A673 (cell line): ENCODE data around the gene SYNGR3. TPM values are rescaled to one million over a fixed set of nuclear protein-coding genes. Genes with fewer than 3 reads are reported as not detected.

Source experiments
- BruUV-seq: library from RNA; stranded (reverse); fragments of 400-500 nt; replicated peaks from 2 replicates; lab custom pipeline; 2021; lab: Mats Ljungman, UMichigan
- CTCF ChIA-PET: fragments of 300-600 bp; sonication (Branson Sonifier 250); formaldehyde crosslinking; loops from one replicate; lab custom pipeline; 2022; ENCODE audit warnings: antibody characterized with exemption; lab: Charles Lee
- POLR2A ChIA-PET: fragments of 300-600 bp; sonication (Branson Sonifier 250); formaldehyde crosslinking; loops from one replicate; lab custom pipeline; 2022; ENCODE audit warnings: antibody characterized with exemption; ENCODE audit not compliant: low non-redundant PET; lab: Charles Lee
- DNase-seq: peaks from one replicate; pipeline ENCODE4 v3.0.0-alpha.2; 2015; ENCODE audit warnings: low spot score
- H3K27ac ChIP-seq: fragments of 200-600 bp; sonication (generic); 2 replicates; pipeline ENCODE4 v1.5.1; 2016; ENCODE audit warnings: mixed run types, low read depth, mild to moderate bottlenecking, mixed read lengths, antibody characterized with exemption, low read length; ENCODE audit not compliant: poor library complexity, severe bottlenecking
- H3K27me3 ChIP-seq: fragments of 200-600 bp; sonication (generic); replicated peaks from 2 replicates; pipeline ENCODE4 v1.6.1; 2017; ENCODE audit warnings: mixed run types, low read depth, mild to moderate bottlenecking, mixed read lengths, antibody characterized with exemption, low read length; ENCODE audit not compliant: insufficient read depth, poor library complexity
- H3K36me3 ChIP-seq: fragments of 200-600 bp; sonication (generic); 2 replicates; pipeline ENCODE4 v1.6.1; 2016; ENCODE audit warnings: mixed run types, mild to moderate bottlenecking, mixed read lengths, antibody characterized with exemption, low read length; ENCODE audit not compliant: insufficient read depth, poor library complexity, severe bottlenecking
- H3K4me1 ChIP-seq: fragments of 200-600 bp; sonication (generic); 2 replicates; pipeline ENCODE4 v1.6.1; 2017; ENCODE audit warnings: mixed run types, mild to moderate bottlenecking, mixed read lengths, antibody characterized with exemption, low read length; ENCODE audit not compliant: insufficient read depth, poor library complexity, severe bottlenecking
- H3K4me3 ChIP-seq: fragments of 200-600 bp; sonication (generic); 2 replicates; pipeline ENCODE4 v1.5.1; 2016; ENCODE audit warnings: low read depth, mixed run types, mild to moderate bottlenecking, mixed read lengths, low read length; ENCODE audit not compliant: poor library complexity, severe bottlenecking
- H3K9me3 ChIP-seq: fragments of 200-600 bp; sonication (generic); 2 replicates; pipeline ENCODE4 v1.6.1; 2016; ENCODE audit warnings: mixed run types, low read depth, mild to moderate bottlenecking, mixed read lengths, antibody characterized with exemption, low read length; ENCODE audit not compliant: poor library complexity, severe bottlenecking
- CTCF ChIP-seq: fragments of 300-800, 200-600 bp; sonication (generic); conservative IDR thresholded peaks from 2 replicates; pipeline ENCODE4 v1.5.1; 2017; ENCODE audit warnings: low read depth, mild to moderate bottlenecking, antibody characterized with exemption, low read length, moderate library complexity, mixed read lengths
- EZH2 ChIP-seq: fragments of 200-600 bp; sonication (generic); IDR thresholded peaks from 2 replicates; pipeline ENCODE4 v1.6.1; 2017; ENCODE audit warnings: borderline replicate concordance, low read depth, mild to moderate bottlenecking, mixed read lengths, antibody characterized with exemption, low read length; ENCODE audit not compliant: poor library complexity, severe bottlenecking
- intact Hi-C: fragments of 100-400 bp; cut with micrococcal nuclease; formaldehyde crosslinking; loops from one replicate; pipeline ENCODE4 v1.10.0; 2022; ENCODE audit not compliant: unreplicated experiment
- total RNA-seq: library from RNA; stranded (reverse); gene quantifications from 2 replicates; pipeline ENCODE4 v1.2.3, GENCODE V29; 2021

SYNGR3 gene
- total RNA-seq, 1 experiment from 2014 or later = 1.4 TPM

DNA sequence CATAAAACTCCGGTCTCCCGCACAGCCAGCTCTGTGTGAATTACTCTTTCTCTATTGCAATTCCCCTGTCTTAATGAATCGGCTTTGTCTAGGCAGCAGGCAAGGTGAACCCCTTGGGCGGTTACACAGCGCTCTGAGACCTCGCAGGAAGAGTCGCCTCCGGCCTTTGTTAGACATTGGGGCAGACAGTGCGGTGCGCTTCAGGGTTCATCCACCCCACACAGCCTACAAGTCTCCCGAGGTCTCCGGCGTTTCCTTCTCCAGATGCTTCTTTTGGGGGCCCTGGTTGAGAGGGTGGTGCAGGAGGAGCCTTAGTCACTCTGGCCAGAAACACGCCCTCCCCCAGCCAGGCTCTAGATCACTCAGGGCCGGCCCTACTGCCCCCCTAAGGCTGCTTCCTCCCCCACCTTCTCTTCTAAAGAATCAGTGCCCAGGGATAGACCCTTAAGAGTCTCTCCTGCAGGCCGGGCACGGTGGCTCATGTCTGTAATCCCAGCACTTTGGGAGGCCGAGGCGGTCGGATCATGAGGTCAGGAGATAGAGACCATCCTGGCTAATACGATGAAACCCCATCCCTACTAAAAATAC lies 45.1 kb upstream of the SYNGR3 start:
- no peak overlapping the region for H3K27ac ChIP-seq
- intact Hi-C loops = no loop called here
- CTCF ChIA-PET = no interaction called here

GRCh38 chr16:1945559-1946391 lies 44.0 kb upstream of the SYNGR3 start:
- no TSS peak for BruUV-seq
- intact Hi-C loops = no loop called here
- no peaks in the 10 kb centered on the region for H3K9me3 ChIP-seq
- no peak overlapping the region for H3K27ac ChIP-seq
- TF ChIP-seq CTCF = no peak
- no peak for TF ChIP-seq EZH2
- ChIA-PET CTCF (interaction anchor here (0.5 kb wide), 1 partner anchor 240 kb away, joined by 5 read pairs; the partner anchor contains the start of gene MAPK8IP3), POLR2A (interaction anchor here (0.6 kb wide), 1 partner anchor 211 kb away, joined by 4 read pairs; no protein-coding TSS in a partner anchor)
- H3K27me3 ChIP-seq = no peaks in the 10 kb centered on the region
- H3K4me1 ChIP-seq = peaks cover 18% of the 10 kb centered on the region
- no peak for DNase-seq
- H3K36me3 ChIP-seq = no peaks in the 10 kb centered on the region
- H3K4me3 ChIP-seq = no peak overlapping the region

More for the DNA sequence above, 45.1 kb upstream of the SYNGR3 start:
- H3K9me3 ChIP-seq = no peaks in the 10 kb centered on the region
- POLR2A ChIA-PET = no interaction called here
- no peaks in the 10 kb centered on the region for H3K36me3 ChIP-seq
- DNase-seq = no peak
- H3K4me3 ChIP-seq = no peak overlapping the region
- no TSS peak for BruUV-seq
- peaks cover 18% of the 10 kb centered on the region for H3K4me1 ChIP-seq
- no peak for TF ChIP-seq CTCF
- no peaks in the 10 kb centered on the region for H3K27me3 ChIP-seq

- Histone ChIP-seq H3K36me3 (no peaks in the 10 kb centered on the region), H3K9me3 (no peaks in the 10 kb centered on the region), H3K27me3 (no peaks in the 10 kb centered on the region), H3K4me3 (no peak overlapping the region), H3K27ac (no peak overlapping the region), H3K4me1 (peaks cover 17% of the 10 kb centered on the region)
- no peak for DNase-seq
- intact Hi-C loops = no loop called here
- POLR2A ChIA-PET = interaction anchor here (0.6 kb wide), 1 partner anchor 210 kb away, joined by 4 read pairs; no protein-coding TSS in a partner anchor
- BruUV-seq = no TSS peak
- CTCF ChIA-PET = interaction anchor here (0.5 to 0.6 kb wide), 2 partner anchors 59 to 241 kb away, joined by 4 to 5 read pairs; partner anchors contain the start of gene MAPK8IP3
- no peak for TF ChIP-seq CTCF
- TF ChIP-seq EZH2 = no peak
Measured at GRCh38 chr16:1946495-1947368, 43.0 kb upstream of the SYNGR3 start.
